ENCODE measurements around the gene MUCL1.
A peak's percentile ranks its signal among the peaks of the same experiment; 100 is the strongest.
"Not testable (repeated sequence)": the region's sequence is repeated elsewhere in the genome, so short reads cannot be mapped to it uniquely, and the experiment has no call there.

The MUCL1 gene

GRCh38 chr12:54853933-54854538, at the start of gene MUCL1:
Gene MUCL1, plus strand, starts transcription at chr12:54854516. Its CDS starts 67 bp downstream, at chr12:54854583.
- DNase-seq (ENCODE audit: low spot score): peak; percentile 14

GRCh38 chr12:54821676-54822075, 32.6 kb upstream of the MUCL1 start:
- DNase-seq (ENCODE audit: low spot score): no peak

- no peak for DNase-seq (ENCODE audit: low spot score)
Measured at GRCh38 chr12:54824402-54824801, 29.9 kb upstream of the MUCL1 start.

- DNase-seq (ENCODE audit: low spot score): no peak
Measured at GRCh38 chr12:54829511-54829910, 24.8 kb upstream of the MUCL1 start.

- no peak for DNase-seq (ENCODE audit: low spot score)
Measured at GRCh38 chr12:54830199-54830598, 24.1 kb upstream of the MUCL1 start.

GRCh38 chr12:54831631-54832030, 22.7 kb upstream of the MUCL1 start:
- no peak for DNase-seq (ENCODE audit: low spot score)

GRCh38 chr12:54840244-54840865, 14.0 kb upstream of the MUCL1 start:
- no peak for DNase-seq (ENCODE audit: low spot score)

- DNase-seq (ENCODE audit: low spot score): no peak
Measured at GRCh38 chr12:54857406-54857805, 3.1 kb downstream of the MUCL1 start.

GRCh38 chr12:54858562-54858961, 4.2 kb downstream of the MUCL1 start:
- DNase-seq (ENCODE audit: low spot score): no peak

- DNase-seq (ENCODE audit: low spot score): no peak
Measured at GRCh38 chr12:54859502-54859901, 5.2 kb downstream of the MUCL1 start.

- no peak for DNase-seq (ENCODE audit: low spot score)
Measured at GRCh38 chr12:54861927-54862326, 7.6 kb downstream of the MUCL1 start.

- no peak for DNase-seq (ENCODE audit: low spot score)
Measured at GRCh38 chr12:54863948-54864618, 9.8 kb downstream of the MUCL1 start.

- DNase-seq (ENCODE audit: low spot score): no peak
Measured at GRCh38 chr12:54865683-54866324, 11.5 kb downstream of the MUCL1 start.

- no peak for DNase-seq (ENCODE audit: low spot score)
Measured at GRCh38 chr12:54868690-54869089, 14.4 kb downstream of the MUCL1 start.

- no peak for DNase-seq (ENCODE audit: low spot score)
Measured at GRCh38 chr12:54870048-54870447, 15.7 kb downstream of the MUCL1 start.

- DNase-seq (ENCODE audit: low spot score): no peak
Measured at GRCh38 chr12:54870617-54871016, 16.3 kb downstream of the MUCL1 start.

- no peak for DNase-seq (ENCODE audit: low spot score)
Measured at GRCh38 chr12:54879150-54879549, 24.8 kb downstream of the MUCL1 start.

GRCh38 chr12:54879579-54879978, 25.3 kb downstream of the MUCL1 start:
- no peak for DNase-seq (ENCODE audit: low spot score)

- DNase-seq (ENCODE audit: low spot score): no peak
Measured at GRCh38 chr12:54882079-54882478, 27.8 kb downstream of the MUCL1 start.

- DNase-seq (ENCODE audit: low spot score): not testable (repeated sequence)
Measured at GRCh38 chr12:54882597-54882996, 28.3 kb downstream of the MUCL1 start.

- not testable (repeated sequence) for DNase-seq (ENCODE audit: low spot score)
Measured at GRCh38 chr12:54888428-54888827, 34.1 kb downstream of the MUCL1 start.

GRCh38 chr12:54890339-54890738, 36.0 kb downstream of the MUCL1 start:
- no peak for DNase-seq (ENCODE audit: low spot score)
